Stimulated activated CD8-positive, alpha-beta memory T cell treated with anti-CD3 and anti-CD28 coated beads, Interleukin-4, amount 100 ng/mL, for 48 hours (primary cell): Measurements from ENCODE around the gene RALBP1.

Experiments
- DNase-seq: peaks from one replicate; pipeline ENCODE4 v3.0.0-alpha.2; 2020

RALBP1 gene

DNA sequence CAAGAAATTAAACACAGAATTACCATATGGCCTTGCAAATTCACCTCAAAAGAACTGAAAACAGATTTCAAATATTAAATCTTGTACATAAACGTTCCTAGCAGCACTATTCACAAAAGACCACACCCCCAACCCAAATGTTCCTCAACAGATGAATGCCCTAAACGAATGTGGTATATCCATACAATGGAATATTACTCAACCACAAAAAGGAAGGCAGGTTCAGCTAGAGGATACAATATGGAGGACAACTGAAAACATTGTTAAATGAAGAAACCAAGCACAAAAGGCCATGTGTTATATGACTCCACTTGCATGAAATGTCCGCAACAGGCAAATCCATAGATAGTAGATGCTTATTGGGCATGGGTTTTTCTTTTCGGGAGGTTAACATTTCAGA, 77.3 kb downstream of the RALBP1 start:
- DNase-seq, result no peak

DNA sequence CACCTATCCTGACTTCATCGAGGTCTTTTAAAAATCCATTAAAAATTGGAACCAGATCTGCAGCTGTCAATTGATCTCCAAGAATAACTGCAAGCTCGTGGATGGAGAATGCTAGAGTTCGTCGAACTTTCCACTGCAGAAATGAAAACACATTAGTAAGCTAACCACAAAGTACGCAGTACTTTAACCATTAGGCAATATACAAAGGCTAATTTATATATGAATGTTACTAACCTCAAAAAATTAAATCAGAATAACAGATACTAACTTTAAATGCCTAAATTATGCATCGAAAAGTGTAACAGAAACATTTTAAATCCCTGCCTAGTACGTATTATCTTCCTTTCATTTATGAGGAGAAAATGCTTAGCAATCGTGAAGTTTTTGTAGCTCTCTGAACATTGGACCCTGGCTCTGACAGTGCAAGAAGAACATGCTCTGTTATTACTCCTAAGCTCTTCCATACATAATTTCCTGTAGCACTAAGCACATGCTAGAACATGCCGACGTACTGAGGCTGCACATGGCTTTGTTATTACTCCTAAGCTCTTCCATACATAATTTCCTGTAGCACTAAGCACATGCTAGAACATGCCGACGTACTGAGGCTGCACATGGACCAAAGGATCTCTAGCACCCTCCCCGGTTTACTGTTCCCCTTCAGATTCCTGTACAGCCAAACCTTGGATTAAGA, 82.1 kb downstream of the RALBP1 start:
- no peak for DNase-seq

DNA sequence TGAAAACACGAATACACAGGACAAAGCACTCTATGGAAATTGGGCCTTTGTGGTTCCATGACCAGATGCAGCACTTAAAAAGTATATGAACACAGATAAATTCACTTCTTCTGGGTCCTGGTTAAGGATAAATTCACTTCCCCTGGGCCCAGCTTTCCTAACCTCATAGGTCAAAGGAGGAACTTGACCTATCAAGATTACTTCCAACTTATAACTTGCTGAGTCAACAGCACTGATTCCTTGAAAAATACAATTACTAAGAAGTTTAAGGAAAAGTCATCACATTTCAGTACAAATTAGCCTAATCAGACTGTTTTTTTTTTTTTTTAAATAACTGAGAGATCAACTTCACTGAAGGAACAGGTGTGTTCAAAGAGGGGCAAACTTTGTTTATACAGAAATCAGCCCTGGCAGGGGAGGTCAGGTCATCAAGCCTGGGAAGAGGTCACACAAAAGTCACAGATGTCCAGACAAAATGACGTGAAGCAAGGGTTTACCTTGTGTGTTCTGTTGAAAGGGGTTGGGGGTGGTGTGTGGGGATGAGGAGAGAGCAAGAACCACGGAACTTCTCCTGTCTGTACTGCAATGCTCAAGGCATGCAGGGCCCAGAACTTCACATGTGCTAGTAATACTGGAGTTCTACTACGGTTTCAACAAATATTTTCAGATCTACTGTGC, 83.2 kb downstream of the RALBP1 start:
- no peak for DNase-seq

DNA sequence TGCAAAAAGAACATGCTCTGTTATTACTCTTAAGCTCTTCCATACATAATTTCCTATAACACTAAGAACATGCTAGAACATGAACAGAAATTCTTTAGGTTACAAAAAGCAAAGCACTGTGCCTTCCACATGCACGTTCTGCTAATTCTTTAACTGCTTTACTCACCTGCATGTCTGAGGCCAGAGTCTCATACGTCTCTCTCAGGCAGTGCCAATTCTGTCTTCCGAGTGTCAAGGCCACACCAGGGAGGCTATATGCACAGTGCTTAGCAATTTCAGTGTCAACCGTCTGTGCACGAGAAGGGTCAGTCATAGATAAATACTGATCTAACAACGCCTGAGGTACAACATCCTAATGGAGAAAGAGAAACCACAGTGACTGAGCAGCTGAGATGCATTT, 83.9 kb downstream of the RALBP1 start:
- no peak for DNase-seq

DNA sequence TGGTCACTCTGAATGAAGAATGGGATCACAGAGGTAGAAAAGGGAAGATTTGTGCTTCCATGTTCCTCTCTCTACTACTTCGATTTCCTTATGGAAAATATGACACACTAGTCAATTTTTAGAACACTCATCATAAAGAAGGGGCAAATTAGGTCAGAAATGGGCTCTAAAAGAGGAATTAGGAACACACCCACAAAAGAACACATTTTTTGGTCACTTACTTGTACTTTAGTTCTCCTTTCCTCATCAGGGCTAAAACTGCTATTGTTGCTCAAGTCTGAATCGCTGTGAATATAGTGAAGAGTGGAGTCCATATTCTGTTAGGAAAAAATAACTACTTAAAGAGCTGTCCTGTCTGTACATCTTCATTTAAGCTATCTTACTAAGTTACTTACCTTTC, 86.4 kb downstream of the RALBP1 start:
- no peak for DNase-seq

DNA sequence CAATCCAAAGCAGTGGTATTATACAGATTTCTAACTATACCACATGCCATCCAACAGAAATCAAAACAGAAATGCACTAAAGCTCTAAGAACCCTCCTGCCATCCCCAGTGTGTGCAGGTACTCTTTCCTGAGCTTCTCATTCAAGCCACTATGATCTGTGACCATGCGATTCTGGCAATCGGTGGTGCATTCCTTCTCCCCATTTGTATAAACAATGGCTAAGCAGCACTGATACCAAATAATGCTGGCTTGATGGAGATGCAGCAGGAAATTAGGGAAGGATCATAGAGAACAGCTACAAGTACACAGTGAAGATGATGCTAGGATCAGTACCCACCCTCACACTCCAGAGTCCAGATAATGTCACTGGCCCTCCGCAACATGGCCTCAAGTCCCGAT, 87.3 kb downstream of the RALBP1 start:
- DNase-seq, result no peak

DNA sequence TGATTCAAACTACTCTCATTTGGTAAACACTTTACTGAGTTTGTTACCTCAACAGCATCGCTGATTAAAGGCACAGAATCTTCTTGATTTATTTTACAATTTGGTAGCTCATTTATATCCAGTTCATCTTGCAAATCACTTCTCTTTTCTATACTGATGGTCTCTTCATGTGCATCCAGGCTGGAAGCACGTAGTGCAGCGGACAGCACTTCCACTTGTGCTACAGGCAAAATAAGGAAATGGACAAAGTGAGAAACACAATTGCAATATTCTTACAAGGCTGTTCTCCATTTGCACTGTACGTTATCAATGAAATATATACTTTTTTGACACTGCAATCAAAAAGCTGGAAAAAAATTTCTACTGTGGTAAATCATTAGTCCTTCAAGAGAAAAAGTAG, 88.0 kb downstream of the RALBP1 start:
- DNase-seq, result no peak

DNA sequence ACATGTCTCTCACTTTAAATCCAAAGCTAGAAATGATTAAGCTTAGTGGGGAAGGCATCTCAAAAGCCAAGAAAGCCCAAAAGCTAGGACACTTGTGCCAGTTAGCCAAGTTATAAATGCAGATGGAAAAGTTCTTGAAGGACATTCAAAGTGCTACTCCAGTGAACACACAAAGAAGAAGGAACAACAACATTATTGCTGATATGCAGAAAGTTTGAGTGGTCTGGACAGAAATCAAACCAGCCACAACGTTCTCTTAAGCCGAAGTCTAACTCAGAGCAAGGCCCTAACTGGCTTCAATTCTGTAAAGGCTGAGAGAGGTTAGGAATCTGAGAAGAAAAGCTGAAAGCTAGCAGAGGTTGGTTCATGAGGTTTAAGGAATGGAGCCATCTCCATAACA, 90.1 kb downstream of the RALBP1 start:
- DNase-seq, result no peak

DNA sequence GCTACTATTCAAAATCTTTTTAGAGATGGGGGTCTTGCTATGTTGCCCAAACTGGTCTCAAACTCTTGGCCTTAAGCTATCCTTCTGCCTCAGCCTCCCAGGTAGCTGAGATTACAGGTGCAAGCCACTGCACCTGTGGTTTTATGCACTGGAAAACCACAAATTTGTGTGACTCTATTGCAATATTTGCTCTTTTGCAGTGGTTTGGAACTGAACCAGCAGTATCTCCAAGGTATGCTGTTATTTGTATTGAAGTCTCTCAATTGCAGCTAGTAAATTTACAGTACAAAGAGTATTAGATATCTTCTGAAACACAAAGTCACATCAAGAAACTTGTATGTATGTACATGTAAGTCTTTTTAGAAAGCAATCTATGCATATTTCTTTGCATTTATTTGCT, 92.9 kb downstream of the RALBP1 start:
- DNase-seq, result no peak

DNA sequence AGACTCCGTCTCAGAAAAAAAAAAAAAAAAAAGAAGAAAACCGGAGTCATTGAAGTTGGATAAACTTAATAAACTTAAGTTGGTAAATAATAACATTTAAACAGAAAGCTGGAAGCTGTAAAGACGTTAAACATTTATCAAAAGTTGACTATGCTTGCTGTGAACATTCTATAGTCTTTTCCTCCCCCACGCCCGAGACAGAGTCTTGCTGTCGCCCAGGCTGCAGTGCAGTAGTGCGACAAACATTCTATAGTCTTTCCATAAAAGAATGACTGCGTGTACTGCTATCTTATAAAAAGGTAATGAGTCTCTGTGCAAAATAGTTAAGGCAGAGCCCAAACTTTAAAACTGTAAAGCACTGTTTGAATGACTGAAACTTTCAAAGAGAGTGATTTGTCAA, 93.9 kb downstream of the RALBP1 start:
- no peak for DNase-seq

DNA sequence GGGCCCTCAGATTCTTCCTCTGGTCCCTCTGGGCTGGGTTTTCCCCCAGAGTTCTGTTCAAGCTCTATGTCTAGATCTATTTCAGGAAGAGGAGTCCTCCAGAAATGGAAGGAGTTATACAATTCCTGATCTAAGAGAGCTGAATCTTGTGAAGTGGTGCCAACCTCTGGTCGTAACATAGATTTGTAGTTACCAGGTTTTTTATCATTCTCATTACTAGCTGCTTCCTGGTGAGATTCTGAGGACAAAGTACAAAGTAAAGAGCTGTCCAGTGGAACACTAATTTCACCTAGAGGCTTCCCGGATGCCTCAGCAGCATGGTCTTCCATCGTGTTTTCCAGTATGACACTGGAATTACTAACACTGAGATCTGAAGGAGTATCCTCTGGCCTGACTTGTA, 94.9 kb downstream of the RALBP1 start:
- DNase-seq, result no peak

DNA sequence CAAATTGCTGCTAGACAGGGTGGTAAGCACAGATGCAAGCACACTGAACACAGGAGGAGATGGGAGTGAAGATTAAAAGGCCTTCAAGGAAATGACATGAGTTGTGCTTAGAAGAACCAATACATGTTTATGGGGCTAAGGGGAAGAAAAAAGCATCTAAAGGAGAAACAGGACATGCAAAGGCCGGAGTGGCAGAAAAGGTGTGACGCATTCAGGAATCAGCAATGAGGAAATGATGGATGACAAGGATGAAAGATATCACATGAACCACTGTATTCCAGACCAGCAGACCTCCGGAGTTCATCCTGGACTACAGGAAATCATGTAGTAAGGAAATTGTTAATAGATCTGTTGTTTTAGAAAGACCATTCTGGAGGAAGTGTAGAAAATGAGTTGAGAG, 96.2 kb downstream of the RALBP1 start:
- no peak for DNase-seq

DNA sequence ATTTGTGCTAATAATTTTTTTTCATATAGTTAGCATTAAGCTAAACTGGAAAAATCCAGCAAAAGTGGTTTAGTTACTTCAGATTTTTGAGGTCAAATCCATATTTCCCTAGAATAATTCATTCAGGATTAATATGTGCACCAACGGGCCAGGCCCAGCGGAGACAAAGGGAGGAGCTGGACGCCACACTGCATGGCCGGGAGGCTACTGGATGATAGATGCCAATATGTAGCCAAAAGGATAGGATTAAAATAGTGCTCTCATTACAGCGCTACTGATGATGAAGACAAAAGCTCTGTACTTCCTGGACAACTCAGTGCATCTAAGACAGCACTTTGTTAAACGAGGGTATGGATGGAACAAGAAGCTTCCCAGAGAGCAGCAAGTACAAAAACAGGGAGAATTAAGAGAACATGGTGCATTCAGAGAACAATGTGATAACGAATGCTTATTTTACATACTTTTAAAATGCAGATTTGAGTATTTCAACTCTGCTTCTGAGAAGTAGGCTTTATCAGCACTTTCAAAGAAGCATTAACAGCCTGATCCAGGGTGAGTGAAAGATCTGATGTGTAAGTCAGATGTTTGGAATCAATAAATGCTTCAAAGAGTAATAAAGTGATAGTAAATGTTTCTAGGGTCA, 99.3 kb downstream of the RALBP1 start:
- DNase-seq, result no peak

DNA sequence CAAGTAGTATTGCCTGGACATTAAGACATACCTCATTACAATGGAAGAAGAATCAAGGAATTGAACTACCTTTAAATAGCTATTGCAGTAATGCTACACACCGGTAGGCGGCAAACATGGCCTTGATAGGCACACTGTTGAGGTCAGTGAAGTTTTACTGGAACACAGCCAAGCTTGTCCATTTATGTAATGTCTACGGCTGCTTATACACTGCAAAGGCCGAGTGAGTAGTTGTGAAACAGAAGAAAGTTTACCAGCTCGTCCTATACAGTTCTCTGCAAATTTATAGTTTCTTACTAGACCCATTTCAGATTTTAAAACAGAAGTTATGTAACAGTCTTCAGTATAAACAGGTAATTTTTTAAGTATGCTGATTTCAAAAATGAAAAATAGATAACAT, 100.2 kb downstream of the RALBP1 start:
- no peak for DNase-seq

DNA sequence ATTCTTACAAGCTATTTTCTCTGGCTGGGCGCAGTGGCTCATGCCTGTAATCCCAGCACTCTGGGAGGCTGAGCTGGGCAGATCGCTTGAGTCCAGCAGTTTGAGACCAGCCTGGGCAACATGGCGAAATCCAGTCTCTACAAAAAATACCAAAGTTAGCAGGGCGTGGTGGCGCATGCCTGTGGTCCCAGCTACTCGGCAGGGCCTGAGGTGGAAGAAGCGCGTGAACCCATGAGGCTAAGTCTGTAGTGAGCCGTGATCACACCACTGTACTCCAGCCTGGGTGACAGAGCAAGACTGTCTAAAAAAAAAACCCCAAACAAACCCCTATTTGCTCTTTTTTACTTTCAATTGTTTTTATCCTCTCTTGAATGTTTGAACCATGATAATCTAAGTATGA, 102.0 kb downstream of the RALBP1 start:
- no peak for DNase-seq

DNA sequence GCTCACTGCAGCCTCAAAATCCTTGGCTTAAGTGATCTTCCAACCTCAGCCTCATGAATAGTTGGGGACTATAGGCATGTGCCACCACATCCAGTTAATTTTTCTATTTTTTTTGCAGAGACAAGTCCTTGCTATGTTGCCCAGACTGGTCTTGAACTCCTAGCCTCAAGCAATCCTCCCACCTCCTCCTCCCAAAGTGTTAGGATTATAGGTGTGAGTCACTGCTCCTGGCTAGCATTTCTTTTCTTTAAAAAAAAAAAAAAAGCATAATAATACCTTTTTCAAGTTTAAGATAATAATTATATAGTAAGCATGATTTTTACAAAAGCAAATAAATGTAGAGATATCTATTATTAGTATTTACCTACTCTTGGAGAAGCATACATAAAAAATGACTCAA, 103.0 kb downstream of the RALBP1 start:
- DNase-seq, result no peak

DNA sequence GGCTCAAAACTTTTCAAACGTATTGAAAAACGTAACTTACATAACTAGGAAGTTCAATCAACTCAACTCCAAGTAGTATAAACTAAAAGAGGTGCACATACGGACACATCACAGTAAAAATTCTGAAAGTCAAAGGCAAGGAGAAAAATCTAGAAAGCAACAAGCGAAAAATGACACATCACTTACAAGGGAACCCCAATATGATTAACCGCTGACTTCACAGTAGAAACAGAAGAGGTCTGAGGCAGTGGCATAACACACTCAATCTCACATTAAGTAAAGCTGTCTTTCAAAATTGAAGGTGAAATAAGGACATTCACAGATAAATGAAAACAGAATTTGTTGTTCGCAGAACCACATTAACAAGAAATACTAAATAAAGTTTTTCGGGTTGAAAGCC, 106.4 kb downstream of the RALBP1 start:
- DNase-seq, result no peak

DNA sequence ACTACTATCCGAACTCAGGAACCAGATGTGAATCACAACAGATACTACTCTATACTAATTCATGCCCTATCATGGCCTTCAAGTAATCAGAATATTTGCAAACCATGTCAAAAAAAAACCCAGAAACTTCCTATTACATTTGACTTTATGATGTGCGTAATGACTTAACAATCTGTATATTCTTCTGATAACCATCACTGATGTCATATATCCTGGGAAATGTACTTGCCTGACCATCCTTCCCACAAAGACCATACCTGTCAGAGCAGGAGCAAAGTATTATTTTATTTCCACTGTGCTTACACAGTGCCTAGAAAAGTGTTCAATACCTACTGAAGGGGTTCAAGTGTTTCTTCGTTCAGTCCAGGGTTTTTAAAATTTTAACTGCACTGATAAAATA, 111.5 kb downstream of the RALBP1 start:
- no peak for DNase-seq
